Ascending aorta (tissue), 2 donors: ENCODE measurements around the gene B4GALNT1. TPM values are rescaled to one million over a fixed set of nuclear protein-coding genes. Genes with fewer than 3 reads are reported as not detected.
"Not testable (repeated sequence)": the region's sequence is repeated elsewhere in the genome, so short reads cannot be mapped to it uniquely, and the experiment has no call there.

Experiments
- DNase-seq, 2 donors: peaks; one replicate each; pipeline ENCODE4 v3.0.0-alpha.2; 2019; ENCODE audit warnings: low spot score in 2 of 2
- H3K27ac ChIP-seq, 2 donors: fragments of 200-600 bp; sonication (generic); one replicate each; pipeline ENCODE4 v1.5.1; 2016 to 2017; ENCODE audit warnings: mild to moderate bottlenecking in 1 of 2
- H3K27me3 ChIP-seq: fragments of 200-600 bp; sonication (generic); one replicate; pipeline ENCODE4 v1.5.1; 2017
- H3K36me3 ChIP-seq, 2 donors: fragments of 200-600 bp; sonication (generic); one replicate each; pipeline ENCODE4 v1.5.1; 2016
- H3K4me1 ChIP-seq, 2 donors: fragments of 200-600 bp; sonication (generic); one replicate each; pipeline ENCODE4 v1.5.1; 2016 to 2017; ENCODE audit warnings: mild to moderate bottlenecking in 1 of 2
- H3K4me3 ChIP-seq, 2 donors: fragments of 200-600 bp; sonication (generic); one replicate each; pipeline ENCODE4 v1.5.1; 2016 to 2017; ENCODE audit warnings: mild to moderate bottlenecking in 1 of 2
- H3K9me3 ChIP-seq, 2 donors: fragments of 200-600 bp; sonication (generic); one replicate each; pipeline ENCODE4 v1.5.1; 2016
- intact Hi-C: fragments of 100-400 bp; cut with DNase I; formaldehyde crosslinking; loops from one replicate; pipeline ENCODE4 v1.15.1; 2023
- total RNA-seq: library from RNA; depleted of rRNA; stranded (reverse); fragments of >200 nt; gene quantifications from one replicate; pipeline ENCODE4 v1.1.0, GENCODE V29; 2016
- TF ChIP-seq, protein P1 (sequence below), 3 experiments: fragments of 200-600 bp in 2 of 3; fragments of 450-650 bp in 1 of 3; sonication (generic) in 2 of 3; IDR thresholded peaks; one replicate each; pipeline ENCODE4 v1.5.1; 2016 to 2019; ENCODE audit warnings: antibody characterized with exemption in 3 of 3, mild to moderate bottlenecking in 1 of 3, moderate library complexity in 1 of 3

B4GALNT1 gene
- total RNA-seq, 1 donor from 2014 or later = 16.6 TPM

DNA sequence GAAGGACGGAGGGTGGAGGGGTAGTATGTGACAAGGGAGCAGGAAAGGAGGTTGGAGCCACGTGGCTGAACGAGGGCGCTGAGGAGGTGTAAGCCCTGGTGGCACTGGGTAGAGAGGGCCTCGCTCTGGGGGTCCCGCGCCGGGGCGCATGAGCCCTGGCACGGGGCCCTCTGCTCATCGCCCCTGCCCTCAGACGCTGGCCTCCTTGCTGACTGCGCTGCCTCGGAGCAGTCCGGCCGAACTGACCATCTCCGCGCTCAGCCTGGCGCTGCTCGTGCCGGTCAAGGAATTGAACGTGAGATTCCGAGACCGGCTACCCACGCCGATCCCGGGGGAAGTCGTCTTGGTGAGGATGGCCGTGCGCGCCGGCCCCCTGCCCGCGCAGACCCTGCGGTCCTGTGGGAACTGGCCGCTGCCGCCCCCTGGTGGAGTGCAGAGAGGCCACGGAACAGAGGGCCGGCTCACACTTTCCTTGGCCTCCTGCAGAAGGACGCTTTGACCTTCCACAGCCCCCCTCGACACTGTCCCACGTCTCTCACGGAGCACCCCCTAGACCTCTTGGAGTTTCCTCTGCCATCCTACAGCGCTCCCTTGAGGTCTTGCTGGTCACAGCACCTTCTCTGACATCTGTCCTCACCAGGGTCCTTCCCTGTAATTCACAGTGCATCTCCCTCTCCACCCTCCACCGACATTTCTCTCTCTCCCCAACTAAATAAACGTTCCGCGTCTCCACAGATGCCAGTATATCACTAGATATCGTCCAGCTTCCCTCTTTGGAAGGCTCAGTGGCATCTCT is 11.3 kb downstream of the B4GALNT1 start:
- TF ChIP-seq, protein P1, sequence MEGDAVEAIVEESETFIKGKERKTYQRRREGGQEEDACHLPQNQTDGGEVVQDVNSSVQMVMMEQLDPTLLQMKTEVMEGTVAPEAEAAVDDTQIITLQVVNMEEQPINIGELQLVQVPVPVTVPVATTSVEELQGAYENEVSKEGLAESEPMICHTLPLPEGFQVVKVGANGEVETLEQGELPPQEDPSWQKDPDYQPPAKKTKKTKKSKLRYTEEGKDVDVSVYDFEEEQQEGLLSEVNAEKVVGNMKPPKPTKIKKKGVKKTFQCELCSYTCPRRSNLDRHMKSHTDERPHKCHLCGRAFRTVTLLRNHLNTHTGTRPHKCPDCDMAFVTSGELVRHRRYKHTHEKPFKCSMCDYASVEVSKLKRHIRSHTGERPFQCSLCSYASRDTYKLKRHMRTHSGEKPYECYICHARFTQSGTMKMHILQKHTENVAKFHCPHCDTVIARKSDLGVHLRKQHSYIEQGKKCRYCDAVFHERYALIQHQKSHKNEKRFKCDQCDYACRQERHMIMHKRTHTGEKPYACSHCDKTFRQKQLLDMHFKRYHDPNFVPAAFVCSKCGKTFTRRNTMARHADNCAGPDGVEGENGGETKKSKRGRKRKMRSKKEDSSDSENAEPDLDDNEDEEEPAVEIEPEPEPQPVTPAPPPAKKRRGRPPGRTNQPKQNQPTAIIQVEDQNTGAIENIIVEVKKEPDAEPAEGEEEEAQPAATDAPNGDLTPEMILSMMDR (IDR thresholded peaks at IDR 0.05) = peak; percentile 95 to 97 (median 96)
- Histone ChIP-seq H3K27me3 (no peaks in the 10 kb centered on the region), H3K9me3 (no peaks in the 10 kb centered on the region), H3K4me1 (peaks cover 5 to 8% of the 10 kb centered on the region in 2 donors), H3K36me3 (peaks cover 8 to 9% of the 10 kb centered on the region in 2 donors), H3K4me3 (peak overlapping the region; percentile 15 to 60), H3K27ac (no peak overlapping the region)
- intact Hi-C loops = loop anchor here (1.0 to 2.0 kb wide), 2 partner anchors 31 to 38 kb away; partner anchors contain the start of gene PIP4K2C
- peak in 1 of 2 donors; percentile 77 for DNase-seq

DNA sequence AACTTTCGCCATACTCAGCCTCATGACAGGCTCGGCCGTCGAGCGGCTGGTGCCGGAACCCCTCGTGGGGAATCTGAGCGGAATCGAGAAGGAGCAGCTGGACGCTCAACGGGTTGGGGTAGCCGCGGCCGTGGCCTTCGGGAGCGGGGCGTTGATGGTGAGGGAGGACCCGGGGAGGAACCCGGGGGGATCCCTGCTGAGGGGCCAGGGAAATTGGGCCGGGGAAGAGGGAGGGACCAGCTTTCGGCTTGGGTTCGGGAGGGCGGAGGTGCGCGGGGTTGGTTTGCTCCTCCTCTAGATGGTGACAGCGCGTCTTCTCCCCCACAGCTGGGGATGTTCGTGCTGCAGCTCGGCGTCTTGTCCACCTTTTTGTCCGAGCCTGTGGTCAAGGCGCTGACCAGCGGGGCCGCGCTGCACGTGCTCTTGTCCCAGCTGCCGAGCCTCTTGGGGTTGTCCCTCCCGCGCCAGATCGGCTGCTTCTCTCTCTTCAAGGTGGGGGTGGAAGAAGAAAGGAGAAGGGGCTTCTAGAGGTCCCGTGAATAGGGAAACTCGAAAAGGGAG is 12.0 kb downstream of the B4GALNT1 start:
- no peak for DNase-seq
- H3K27ac ChIP-seq = no peak overlapping the region
- no peaks in the 10 kb centered on the region for H3K9me3 ChIP-seq
- peaks cover 10 to 16% of the 10 kb centered on the region in 2 donors for H3K36me3 ChIP-seq
- H3K4me1 ChIP-seq = peaks cover 5 to 8% of the 10 kb centered on the region in 2 donors
- intact Hi-C loops = loop anchor here (1.0 to 2.0 kb wide), 2 partner anchors 30 to 38 kb away; partner anchors contain the start of gene PIP4K2C
- no peaks in the 10 kb centered on the region for H3K27me3 ChIP-seq
- H3K4me3 ChIP-seq = peak overlapping the region; percentile 15 to 60
- TF ChIP-seq, protein P1 (IDR thresholded peaks at IDR 0.05) = no peak

DNA sequence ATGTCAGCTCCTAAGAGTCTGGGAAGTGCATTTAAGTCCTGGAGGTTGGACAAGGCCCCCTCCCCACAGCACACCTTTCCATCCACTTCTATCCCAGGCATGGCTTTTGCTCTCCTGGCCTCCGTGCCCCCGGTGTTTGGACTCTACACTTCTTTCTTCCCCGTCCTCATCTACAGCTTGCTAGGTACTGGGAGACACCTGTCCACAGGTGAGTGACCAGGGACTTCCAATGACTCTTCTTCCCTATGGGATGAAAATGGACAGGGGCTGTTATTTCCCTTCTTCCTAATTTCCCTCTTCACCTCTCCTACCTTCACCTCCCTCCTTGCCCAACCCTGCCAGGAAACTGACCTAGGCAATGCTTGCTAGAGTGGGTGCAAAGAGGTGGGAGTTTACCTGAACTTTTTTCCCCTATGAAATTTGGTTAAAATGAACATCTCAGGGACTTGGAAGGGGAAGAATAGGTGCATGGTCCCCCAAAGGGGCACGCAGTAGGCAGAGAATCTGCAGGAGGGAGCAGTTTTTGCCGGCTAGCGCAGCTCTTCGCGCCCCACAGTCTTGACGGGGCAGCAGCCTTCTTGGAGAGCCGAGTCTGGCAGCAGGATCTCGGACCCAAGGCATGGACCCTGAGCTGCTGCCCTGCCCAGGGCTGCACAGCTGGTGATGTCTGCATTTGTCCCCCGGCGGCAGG is 12.6 kb downstream of the B4GALNT1 start:
- intact Hi-C loops = loop anchor here (2.0 kb wide), 1 partner anchor 30 kb away; the partner anchor contains the start of gene PIP4K2C
- no peaks in the 10 kb centered on the region for H3K9me3 ChIP-seq
- H3K27me3 ChIP-seq = no peaks in the 10 kb centered on the region
- H3K4me3 ChIP-seq = no peak overlapping the region
- H3K36me3 ChIP-seq = peaks cover 15% of the 10 kb centered on the region in 2 donors
- H3K4me1 ChIP-seq = peaks cover 5 to 8% of the 10 kb centered on the region in 2 donors
- DNase-seq = no peak
- H3K27ac ChIP-seq = no peak overlapping the region
- TF ChIP-seq, protein P1 (IDR thresholded peaks at IDR 0.05) = no peak

DNA sequence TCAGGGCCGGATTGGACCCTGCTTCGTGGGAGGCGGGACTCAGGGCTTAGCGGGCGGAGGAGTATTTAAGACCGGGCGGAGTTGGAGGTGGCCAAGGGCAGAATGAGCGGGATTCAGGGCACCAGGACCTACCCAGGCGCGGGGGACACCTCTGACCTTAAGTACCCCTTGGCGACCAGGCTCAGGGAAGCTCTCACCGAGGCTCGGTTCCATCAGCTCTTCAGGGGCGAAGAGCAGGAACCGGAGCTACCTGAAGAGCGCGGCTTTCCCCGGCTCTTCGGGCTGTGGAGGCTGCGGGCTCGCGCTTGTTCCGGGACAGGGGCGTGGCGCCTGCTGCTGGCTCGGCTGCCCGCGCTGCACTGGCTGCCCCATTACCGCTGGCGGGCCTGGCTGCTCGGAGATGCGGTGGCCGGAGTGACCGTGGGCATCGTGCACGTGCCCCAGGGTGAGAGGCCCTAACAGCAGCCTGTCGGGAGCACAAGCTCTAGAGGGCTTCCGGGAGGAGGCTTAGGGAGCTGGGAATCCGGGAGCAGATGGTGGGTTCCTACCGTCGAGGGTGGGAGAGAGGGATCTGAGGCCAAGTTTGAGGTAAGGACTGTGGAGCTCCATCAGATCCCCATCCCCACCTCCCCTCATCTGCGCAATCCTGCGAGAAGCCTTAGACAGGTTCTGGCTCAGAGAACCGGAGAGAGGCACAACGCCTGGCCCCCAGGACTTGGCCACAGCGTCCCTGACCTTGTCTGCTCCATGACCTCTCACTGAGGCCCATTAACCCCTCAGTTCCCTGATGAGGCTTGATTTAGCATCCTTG is 13.4 kb downstream of the B4GALNT1 start:
- H3K36me3 ChIP-seq = peaks cover 22 to 23% of the 10 kb centered on the region in 2 donors
- TF ChIP-seq, protein P1 (IDR thresholded peaks at IDR 0.05) = no peak
- no peak overlapping the region for H3K27ac ChIP-seq
- no peaks in the 10 kb centered on the region for H3K27me3 ChIP-seq
- no peak for DNase-seq
- intact Hi-C loops = loop anchor here (2.0 kb wide), 1 partner anchor 29 kb away; the partner anchor contains the start of gene PIP4K2C
- no peaks in the 10 kb centered on the region for H3K9me3 ChIP-seq
- H3K4me1 ChIP-seq = peaks cover 5 to 8% of the 10 kb centered on the region in 2 donors
- no peak overlapping the region for H3K4me3 ChIP-seq

DNA sequence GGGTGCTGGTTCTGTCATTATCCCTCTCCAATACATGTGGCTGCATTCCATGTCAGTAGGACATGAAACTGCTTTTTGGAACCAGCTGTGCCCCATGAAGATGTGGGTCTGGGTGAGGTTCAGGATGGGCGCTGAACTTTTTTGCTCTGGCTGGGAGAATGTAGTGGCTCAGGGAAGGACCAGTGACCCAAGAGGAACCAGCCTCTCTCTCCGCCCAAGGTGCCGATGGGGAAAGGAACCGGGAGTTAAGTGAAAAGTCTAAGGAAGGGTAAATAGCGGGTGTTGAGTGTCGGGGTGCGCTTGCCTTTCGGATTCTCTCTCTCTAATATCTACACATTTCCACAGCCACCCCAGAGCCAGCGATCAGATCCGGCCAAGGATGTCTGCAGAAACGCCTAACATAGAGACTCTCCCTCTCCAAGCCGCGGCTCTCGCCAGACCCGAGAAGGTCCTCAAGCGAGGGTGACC is 14.0 kb downstream of the B4GALNT1 start:
- H3K9me3 ChIP-seq = no peaks in the 10 kb centered on the region
- H3K27ac ChIP-seq = no peak overlapping the region
- peaks cover 5 to 8% of the 10 kb centered on the region in 2 donors for H3K4me1 ChIP-seq
- TF ChIP-seq, protein P1 (IDR thresholded peaks at IDR 0.05) = no peak
- peaks cover 25 to 29% of the 10 kb centered on the region in 2 donors for H3K36me3 ChIP-seq
- no peaks in the 10 kb centered on the region for H3K27me3 ChIP-seq
- intact Hi-C loops = no loop called here
- no peak for DNase-seq
- H3K4me3 ChIP-seq = no peak overlapping the region

DNA sequence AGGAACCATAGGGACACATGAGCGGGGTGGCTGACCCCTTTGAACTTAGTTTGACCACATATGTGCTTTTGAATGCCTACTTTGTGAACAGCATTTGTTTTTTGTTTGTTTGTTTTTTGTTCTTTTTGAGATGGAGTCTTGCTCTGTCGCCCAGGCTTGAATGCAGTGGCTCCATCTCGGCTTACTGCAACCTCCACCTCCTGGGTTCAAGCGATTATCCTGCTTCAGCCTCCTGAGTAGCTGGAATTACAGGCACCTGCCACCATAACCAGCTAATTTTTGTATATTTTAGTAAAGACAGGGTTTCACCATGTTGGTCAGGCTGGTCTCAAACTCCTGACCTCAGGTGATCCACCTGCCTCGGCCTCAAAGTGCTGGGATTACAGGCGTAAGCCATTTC is 14.6 kb downstream of the B4GALNT1 start:
- peaks cover 5 to 14% of the 10 kb centered on the region in 2 donors for H3K4me1 ChIP-seq

More for the DNA sequence above, 14.6 kb downstream of the B4GALNT1 start:
- H3K27ac ChIP-seq, H3K9me3 ChIP-seq, intact Hi-C loops, H3K27me3 ChIP-seq, DNase-seq, H3K4me3 ChIP-seq: not testable (repeated sequence)
- peaks cover 25 to 33% of the 10 kb centered on the region in 2 donors for H3K36me3 ChIP-seq
